NCI-H69 (cell line): ENCODE measurements around the gene KLHL40.
"Not testable (repeated sequence)": the region's sequence is repeated elsewhere in the genome, so short reads cannot be mapped to it uniquely, and the experiment has no call there.

Experiments
- DNase-seq: peaks from one replicate; lab custom pipeline; 2025; lab: John Stamatoyannopoulos, UW

KLHL40 gene

GRCh38 chr3:42704136-42704841 is 19.0 kb downstream of the KLHL40 start:
- no peak for DNase-seq

GRCh38 chr3:42705058-42705767 is 19.9 kb downstream of the KLHL40 start:
- DNase-seq, result no peak

- DNase-seq, result no peak
These were observed 20.7 kb downstream of the KLHL40 start for GRCh38 chr3:42705962-42706585.

- DNase-seq, result no peak
These were observed 21.6 kb downstream of the KLHL40 start for GRCh38 chr3:42706721-42707619.

GRCh38 chr3:42707620-42708355 is 22.5 kb downstream of the KLHL40 start:
- DNase-seq, result no peak

- DNase-seq, result no peak
These were observed 23.3 kb downstream of the KLHL40 start for GRCh38 chr3:42708611-42709151.

GRCh38 chr3:42709621-42710020 is 24.3 kb downstream of the KLHL40 start:
- no peak for DNase-seq

- no peak for DNase-seq
These were observed 25.1 kb downstream of the KLHL40 start for GRCh38 chr3:42710323-42711021.

- DNase-seq, result no peak
These were observed 26.4 kb downstream of the KLHL40 start for GRCh38 chr3:42711491-42712343.

- DNase-seq, result no peak
These were observed 27.0 kb downstream of the KLHL40 start for GRCh38 chr3:42712344-42712648.

- no peak for DNase-seq
These were observed 27.5 kb downstream of the KLHL40 start for GRCh38 chr3:42712688-42713372.

- DNase-seq, result no peak
These were observed 28.4 kb downstream of the KLHL40 start for GRCh38 chr3:42713747-42714146.

- DNase-seq, result no peak
These were observed 29.0 kb downstream of the KLHL40 start for GRCh38 chr3:42714171-42714852.

- no peak for DNase-seq
These were observed 32.0 kb downstream of the KLHL40 start for GRCh38 chr3:42717306-42717705.

GRCh38 chr3:42718338-42718737 is 33.0 kb downstream of the KLHL40 start:
- DNase-seq, result no peak

- DNase-seq, result no peak
These were observed 33.7 kb downstream of the KLHL40 start for GRCh38 chr3:42719002-42719401.

- DNase-seq, result no peak
These were observed 34.8 kb downstream of the KLHL40 start for GRCh38 chr3:42720126-42720525.

GRCh38 chr3:42721690-42722089 is 36.4 kb downstream of the KLHL40 start:
- no peak for DNase-seq

- DNase-seq, result not testable (repeated sequence)
These were observed 37.1 kb downstream of the KLHL40 start for GRCh38 chr3:42722442-42722841.
